IPS DF 19.7 (cell line): ENCODE measurements around the gene JPH2.
"Not testable (repeated sequence)": the region's sequence is repeated elsewhere in the genome, so short reads cannot be mapped to it uniquely, and the experiment has no call there.

Source experiments
- DNase-seq: peaks from one replicate; pipeline ENCODE4 v3.0.0-alpha.2; 2013; ENCODE audit warnings: low read depth, low spot score

Gene JPH2

DNA sequence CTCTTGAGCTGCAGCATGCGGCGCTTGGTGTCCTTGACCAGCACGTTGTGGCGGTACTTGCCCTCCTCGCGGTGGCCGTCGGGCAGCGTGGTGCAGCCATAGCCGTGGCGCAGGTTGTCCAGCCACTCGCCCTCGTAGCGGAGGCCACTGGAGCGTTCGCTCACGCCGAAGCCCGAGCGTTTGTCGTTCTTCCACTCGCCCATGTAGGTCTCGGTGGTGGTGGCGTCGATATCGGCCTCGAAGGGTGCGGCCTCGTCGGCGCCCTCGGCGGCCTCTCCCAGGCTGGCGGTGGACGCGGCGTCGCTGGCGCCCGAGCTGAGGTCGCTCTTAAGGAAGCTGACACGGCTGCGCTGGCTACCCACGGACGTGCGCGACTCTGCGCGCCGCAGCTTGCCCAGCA lies 27.3 kb downstream of the JPH2 start:
- DNase-seq = no peak

DNA sequence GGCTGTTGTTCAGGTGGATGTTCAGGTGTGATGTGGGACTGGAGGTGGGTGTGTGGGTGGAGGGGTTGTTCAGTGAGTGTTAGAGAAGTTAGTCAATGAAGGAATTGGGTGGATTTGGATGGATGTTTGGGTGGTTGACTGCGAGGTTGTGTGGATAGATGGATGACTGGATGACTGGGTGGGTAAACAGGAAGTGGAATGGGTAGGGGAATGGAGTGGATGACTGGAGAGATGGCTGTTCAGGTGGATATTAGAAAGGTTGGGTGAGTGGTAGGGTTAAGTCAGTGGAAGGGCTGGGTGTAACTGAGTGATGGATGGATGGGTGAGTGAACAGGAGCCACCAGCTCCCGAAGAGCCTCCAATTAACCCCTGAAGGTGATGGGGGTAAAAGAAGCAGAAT lies 27.9 kb downstream of the JPH2 start:
- DNase-seq = no peak

DNA sequence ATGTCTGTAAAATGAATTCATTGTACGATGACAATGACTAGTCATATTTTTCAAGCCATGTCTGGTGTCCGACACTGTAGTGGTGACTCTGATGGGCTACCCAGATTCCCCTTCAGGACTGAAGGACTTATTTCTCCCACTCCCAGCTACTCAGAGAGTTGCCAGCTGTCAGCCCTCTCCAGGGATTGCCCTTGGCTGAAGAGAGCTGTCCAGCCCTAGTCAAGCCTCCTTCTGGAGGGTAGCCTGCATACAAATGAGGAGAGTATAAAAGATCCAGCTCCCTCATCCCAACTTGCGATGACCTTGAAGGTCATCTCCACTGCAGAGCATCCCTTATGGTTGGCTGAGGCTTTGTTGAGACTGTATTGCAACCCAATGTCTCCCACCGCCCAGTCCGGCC lies 29.9 kb downstream of the JPH2 start:
- DNase-seq = no peak

DNA sequence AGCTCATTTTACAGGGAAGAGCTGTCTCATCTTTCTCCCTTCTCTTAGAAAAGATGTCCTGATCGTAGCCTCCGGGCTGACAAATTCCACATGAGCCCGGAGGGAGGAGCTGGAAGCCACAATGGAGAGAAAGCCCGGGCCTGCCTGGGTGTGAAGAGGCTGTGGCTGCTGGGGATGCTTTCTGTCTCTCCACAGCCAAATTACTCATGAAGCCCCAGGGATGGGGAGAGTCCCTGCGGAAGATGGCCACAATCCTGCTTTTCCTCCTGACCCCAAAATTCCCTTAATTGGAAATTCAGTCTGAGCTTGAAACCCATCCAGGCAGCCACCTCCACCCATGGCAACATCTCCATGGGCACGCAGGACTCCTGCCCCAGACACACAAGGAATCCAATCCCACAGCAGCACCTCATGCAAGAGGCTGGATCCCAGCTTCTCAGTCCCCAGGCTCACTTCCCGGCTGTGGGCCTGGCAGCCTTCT lies 32.4 kb downstream of the JPH2 start:
- DNase-seq = no peak

DNA sequence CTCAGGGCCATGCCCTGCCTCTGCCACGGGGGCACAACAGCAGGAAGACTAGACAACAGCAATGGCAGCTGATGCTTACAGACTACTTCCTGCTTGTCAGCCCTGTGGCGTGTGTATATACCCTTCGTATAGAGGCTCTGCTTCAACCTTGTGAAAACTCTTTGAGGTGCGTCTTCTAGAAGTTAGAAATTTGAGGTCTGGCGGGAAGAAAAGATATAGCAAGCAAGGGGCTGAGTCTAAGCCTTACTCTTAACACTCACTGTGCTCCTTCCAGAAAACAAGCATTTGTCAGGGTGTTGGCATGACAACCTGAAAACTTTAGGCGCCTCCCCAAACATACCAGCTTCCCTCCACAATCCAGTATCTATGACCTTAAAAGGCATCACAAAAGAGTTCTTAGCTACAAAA lies 33.3 kb downstream of the JPH2 start:
- DNase-seq = no peak

DNA sequence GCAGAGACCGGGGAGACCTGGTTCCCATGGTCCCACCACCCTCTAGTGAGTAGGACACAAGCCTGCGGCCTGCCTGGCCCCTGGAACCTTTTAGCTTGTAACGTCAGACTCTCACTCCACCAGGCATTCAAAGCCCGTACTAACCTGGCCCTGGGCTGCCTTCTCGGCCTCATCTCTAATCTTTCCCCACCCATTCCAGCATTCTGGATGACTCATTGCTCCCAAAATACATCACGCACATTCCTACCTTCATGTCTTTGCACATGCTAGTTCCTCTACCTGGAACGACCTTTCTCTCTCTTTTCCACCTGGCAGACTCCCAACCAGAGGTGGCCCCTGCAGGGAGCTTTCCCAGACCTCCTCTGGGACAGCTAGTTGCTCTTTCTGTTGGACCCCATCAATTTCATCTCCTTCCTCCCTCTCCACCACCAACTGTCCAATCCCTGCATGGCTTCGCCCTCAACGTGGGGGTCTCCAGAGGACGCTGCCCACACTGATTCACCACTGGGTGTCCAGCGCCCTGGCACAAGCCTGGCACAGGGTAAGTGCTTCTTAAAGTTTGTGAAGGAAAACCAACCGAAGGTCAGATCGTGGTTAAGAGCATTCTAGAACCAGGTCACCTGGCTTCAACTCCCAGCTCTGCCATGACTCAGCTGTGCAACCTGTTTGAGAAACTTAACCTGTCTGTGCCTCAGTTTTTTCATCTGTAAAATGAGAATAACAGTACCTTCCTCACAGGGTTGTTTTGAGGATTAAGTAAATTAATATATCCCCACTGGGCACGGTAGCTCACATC lies 35.2 kb downstream of the JPH2 start:
- DNase-seq = no peak

DNA sequence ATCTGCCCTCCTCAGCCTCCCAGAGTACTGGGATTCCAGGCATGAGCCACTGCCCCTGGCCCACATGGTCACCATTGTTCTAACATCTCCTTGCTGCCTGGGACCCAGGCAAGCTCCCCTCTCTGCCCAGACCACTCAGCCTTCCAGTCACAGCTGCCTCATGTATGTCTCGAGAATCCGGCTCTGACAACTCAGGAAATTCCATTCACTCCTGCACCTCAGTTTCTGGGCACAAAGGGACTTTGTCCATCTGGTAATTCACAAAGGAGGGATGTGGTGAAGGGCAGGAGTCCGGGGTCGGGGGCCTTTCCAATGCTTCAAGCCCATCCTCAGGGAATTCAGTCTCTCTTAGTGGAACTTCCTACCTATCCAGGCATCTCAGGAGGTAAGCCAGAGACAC lies 40.7 kb downstream of the JPH2 start:
- no peak for DNase-seq

DNA sequence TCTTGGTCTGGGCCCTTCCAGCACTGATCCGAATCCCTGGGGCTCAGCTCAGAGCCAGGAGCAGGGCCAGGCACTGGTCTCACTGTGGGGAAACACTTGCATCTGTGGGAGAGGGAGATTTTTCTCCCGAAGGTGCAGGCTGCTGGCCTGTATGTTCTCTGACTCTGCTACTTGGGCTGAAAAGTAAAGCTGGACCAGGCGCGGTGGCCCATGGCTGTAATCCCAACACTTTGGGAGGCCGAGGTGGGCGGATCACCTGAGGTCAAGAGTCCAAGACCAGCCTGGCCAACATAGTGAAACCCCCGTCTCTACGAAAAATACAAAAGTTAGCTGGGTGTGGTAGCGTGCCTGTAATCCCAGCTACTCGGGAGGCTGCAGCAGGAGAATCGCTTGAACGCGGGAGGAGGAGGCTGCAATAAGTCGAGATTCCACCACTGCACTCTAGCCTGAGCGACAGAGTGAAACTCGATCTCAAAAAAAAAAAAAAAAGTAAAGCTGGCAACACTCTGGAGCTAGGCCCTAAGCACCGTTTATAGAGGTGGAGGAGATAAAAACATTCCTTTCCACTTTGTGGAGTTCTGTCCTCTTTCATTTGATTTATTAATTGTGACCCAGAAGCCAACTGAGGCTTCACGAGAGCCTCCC lies 41.7 kb downstream of the JPH2 start:
- DNase-seq = no peak

DNA sequence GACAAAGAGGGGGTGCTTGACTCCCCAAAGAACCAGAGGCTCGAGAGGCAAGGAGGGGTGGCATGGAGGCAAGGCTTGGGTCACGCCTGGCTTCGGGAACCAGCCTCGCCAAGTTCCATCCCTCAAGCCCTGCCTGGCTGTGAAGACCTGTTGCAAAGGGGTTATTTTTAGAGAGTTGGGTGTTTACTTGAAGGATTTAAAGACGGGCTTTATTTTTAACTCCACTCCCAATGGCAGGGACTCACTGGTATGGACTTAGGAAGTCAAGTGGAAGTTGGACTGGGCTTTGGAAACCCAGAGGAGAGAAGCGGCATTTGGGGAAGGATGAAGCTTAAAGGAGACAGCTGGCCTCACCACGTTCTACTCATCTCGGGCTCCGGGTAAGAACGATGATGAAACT lies 43.1 kb downstream of the JPH2 start:
- DNase-seq = no peak

DNA sequence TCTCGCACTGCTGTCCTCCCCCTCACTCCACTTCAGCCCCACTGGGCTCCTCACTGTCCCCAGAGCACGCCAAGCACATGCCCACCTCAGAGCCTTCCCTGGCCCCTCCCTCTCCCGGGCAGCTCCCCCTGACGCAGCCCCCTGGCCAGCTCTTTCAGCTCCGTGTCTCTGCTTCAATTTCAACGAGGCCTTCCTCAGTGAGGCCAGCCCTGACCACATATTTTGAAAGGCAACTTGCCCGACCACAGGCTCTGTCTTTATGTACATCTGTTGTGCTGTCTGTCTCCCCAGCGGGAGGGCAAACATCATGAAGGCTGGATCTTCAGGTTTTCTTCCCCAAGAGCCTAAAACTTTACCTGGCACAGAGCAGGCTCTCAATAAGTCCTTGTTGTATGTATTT lies 44.6 kb downstream of the JPH2 start:
- DNase-seq = no peak

DNA sequence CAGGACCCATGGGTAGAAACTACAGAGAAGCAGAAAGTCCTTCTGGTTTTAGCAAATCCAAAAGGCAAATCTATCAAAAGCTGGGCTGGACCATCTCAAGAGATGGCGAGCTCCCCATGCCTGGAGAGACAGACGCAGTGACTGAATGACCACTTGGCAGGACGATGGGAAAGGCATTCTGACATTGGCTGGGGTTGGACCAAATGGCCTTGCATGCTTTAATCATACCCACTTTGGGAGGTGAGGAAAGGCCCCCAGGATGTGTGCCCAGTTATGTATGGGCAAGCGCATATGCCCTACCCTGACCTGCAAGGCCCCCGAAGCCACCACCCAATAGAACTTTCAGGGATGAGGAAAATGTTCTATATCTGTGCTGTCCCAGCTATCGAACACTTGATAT lies 45.1 kb downstream of the JPH2 start:
- DNase-seq = no peak

DNA sequence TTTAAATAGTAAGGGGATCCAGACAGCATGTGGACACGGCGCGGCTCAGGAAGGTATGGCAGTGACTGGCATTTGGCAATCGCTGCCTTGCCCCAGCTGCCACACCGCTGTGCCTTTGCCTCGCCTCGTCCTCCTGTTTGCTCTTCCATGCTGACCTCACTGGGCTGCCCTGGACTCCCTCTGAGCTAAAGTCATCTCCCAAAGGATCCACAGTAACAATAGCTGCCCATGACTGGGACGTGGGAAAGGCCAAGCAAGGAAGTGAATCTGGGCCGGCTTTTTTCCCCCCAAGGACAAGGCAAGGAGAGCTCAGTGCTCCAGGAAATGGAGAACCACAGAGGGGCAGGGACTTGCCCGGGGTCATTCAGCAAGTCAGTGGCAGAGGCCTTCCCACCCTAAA lies 48.1 kb downstream of the JPH2 start:
- no peak for DNase-seq

DNA sequence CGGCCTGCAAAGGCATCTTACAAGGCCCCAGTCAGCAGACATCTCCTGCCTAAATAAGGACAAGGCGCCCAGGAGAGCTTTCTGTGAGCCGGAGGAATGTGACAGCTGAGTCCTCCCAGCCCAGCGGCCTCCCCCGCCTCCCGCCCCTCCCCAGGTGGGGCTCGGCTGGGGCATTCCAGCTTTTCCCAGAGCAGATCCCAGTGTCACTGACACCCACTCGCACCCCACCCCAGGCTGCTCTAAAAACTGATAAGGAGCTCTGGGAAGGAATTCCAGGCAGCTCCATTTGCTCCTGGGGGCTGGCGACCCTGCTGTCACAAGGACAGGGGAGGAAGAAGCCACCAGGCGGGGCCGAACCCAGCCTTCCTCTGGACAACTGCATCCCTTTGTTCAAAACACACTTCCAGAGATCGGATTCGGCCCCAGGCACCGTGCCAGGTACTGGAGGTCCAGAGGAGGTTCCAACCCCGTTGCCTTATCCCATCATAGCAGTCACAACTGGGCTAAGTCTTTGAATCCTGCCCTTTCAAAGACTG lies 49.7 kb downstream of the JPH2 start:
- DNase-seq = no peak

DNA sequence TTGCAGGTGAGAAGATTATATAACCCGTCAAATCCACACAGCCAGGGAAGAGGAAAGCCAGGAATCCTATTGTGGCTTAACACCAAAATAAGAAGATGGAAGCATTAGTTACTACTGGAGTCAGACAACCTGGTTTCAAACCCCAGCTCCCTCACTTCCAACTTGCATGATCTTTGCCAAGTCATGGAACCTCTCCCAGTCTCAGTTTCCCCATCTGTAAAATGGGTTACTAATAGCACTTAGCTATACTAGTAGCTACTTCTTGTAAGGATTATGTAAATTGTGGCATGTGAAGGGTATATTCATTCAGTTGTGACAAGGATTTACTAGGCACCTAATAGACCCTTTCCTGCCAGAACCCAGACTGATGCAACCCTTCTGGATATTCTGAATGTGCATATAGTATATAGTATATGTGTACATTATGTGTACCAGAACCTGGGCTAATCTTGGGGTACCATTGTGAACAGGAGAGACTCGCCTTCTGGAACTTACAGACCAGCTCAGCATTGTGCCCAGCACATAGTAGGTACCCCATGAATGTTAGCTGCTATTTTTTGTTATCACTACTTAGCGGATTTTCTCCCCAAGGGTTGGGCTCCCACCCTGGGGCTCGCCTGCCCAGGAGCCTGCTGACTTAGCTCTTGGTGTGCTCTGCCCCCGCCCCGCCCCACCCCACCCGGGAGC lies 50.3 kb downstream of the JPH2 start:
- no peak for DNase-seq

DNA sequence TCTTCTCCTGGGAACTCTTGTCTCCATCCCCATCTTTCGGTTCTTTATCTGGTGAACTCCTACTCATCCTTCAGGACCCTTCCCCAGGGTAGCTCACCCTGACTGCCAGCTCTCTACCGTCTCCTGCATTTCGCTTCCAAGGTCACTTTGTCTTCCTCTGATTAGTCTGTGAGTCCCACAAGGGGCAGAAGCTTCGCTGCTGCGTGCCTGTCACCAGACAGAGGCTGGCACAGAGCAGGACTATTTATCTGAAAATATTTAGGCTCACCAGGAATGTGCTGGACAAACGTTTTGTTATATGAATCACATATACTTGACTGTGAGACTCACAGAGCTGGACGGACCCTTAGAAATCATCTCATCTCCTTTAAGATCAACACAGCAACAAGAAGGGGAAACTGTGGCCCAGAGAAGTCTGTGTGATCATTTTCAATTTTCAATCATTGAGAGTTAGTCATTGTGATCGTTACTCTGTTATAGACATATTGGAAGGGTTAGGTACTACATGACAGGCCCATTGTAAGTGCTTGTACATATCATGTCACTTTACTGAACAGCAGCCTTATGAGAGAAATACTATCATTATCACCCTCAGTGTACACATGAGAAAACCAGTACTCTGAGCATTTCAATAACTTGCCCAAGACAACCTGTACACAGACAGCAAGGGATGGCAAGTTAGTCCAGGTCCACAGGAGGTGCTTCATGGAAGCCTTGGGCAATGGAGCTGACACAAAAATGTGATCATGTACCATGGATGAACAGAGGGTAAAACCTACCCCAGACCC lies 51.4 kb downstream of the JPH2 start:
- no peak for DNase-seq

DNA sequence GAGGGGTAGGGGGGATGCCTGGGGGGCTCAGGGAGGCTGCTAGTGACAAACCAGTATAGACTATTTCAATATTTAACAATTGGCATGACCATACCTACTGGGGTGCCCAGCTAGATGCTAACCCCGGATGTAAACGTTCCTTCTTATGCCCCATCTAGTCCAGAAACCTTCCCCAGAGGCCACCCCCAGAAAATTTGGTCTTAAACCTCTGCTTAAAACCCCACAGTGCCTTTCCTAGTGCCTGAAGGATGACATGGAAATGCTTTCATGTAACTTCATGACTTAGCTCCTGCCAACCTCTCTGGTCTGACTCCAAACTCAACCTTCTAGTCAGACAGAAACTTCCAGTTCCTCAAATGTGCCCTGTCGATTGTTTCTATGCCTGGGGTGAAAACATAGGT lies 52.0 kb downstream of the JPH2 start:
- no peak for DNase-seq

DNA sequence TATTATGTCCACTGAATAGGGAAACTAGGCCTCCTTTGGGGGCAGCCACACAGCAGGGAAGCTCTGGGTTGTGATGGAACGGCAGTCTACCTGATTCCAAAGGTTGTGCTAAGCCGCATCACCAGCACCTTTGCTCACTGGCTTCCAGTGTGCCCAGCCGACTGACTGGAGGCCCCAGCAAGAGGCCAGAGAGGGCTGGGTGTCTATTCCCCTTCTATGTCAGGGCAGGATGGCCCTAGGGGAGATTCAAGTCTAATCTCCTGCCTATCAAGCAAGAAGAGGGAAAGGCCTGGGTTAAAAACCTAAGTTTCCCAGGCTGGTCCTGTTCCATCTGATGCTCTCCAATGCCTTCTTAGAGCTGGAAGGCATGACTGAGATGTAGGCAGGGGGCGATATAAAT lies 53.6 kb downstream of the JPH2 start:
- no peak for DNase-seq

DNA sequence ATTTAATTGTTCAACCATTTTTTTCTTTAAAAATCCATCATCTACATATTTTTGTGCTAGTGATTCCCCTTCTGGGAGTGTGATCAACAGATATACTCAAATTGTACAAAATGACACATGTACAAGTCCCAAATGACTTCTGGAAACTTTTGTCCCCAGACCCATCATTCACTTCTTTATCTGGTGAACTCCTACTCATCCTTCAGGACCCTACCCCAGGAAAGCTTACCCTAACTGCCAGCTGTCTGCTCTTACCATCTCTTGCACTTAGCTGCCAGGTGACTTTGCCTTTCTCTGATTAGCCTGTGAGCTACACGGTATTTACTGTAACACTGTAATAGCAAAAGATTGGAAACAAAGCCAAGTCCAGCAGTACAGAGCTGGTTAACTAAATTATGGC lies 55.3 kb downstream of the JPH2 start:
- DNase-seq = no peak

DNA sequence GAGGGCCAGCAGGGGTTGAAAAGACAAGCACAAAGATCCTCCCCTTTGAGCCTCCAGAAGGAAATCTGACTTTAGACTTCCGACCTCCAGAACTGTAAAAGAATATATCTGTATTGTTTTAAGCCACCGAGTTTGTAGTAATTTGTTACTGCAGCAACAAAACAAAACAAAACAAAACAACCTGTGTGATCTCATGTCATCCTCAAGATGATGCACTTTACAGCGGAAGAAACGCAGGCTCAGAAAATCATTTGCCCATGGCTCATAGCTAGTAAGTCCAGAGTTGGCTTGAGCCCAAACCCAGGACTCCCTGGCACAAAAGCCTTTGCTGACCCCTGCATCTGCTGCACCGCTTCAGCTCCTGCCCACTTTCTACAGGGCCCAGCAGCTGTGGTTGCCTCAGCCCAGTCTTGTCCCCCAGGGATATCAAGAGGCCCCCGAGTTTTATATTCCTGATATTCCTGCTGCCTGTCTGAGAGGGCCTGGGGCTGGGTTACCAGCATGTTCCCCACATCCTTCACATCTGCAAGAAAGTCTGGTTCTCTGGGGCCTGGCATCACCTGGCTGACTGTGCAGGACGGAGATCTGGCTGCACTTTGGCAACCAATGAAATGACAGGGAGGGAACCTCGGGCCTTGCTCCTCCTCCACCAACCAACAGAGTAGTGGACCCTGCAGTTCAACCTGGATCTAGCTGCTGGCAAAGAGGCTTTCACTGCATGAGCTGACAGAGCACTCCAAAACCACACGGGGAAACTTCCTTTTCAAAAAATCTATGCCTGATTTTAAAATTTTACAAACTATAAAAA lies 56.9 kb downstream of the JPH2 start:
- no peak for DNase-seq

DNA sequence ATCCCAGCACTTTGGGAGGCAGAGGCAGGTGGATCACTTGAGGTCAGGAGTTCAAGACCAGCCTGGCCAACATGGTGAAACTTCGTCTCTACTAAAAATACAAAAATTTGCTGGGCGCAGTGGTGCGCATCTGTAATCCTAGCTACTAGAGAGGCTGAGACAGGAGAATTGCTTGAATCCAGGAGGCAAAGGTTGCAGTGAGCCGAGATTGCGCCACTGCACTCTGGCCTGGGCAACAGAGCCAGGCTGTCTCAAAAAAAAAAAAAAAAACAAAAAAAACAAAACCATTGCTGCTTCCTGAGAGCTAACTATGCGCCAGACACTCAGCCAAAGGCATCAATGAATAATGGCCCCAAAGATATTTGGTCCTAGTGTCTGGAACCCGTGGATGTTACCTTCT lies 57.7 kb downstream of the JPH2 start:
- not testable (repeated sequence) for DNase-seq

DNA sequence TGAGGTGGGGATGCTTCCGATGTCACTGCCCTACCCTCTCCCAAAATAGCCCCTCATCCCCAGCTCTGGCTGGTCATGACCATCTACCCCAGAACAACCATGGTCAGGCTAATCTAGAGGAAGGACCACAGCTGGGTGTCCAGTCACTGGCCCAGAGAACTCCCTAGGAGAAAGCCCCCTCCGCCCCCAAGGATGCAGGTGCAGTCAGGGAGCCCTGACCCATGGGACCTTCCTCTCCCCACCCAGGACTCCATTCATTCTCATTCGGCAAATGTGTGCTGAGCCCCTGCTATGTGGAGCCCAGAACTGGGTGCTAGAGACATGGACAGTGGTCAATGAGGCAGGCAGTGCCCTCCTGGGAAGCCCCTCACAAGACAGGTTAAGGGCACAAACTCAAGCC lies 60.5 kb downstream of the JPH2 start:
- DNase-seq = no peak
